HG02884 (cell line): Measurements from ENCODE around the gene SRP14.
"Not testable (repeated sequence)": the region's sequence is repeated elsewhere in the genome, so short reads cannot be mapped to it uniquely, and the experiment has no call there.

Experiments
- ATAC-seq: cut with Tn5 transposase; IDR thresholded peaks from one replicate; pipeline ENCODE4 v1.9.1; 2021; ENCODE audit warnings: mild to moderate bottlenecking, moderate library complexity; ENCODE audit not compliant: unreplicated experiment

The SRP14 gene

GRCh38 chr15:40052604-40053003, 13.6 kb upstream of the SRP14 start:
- ATAC-seq, result no peak

GRCh38 chr15:40051616-40052415, 12.8 kb upstream of the SRP14 start:
- ATAC-seq, result no peak

- no peak for ATAC-seq
Observed at GRCh38 chr15:40050788-40051470, 11.9 kb upstream of the SRP14 start.

GRCh38 chr15:40048926-40049475, 10.0 kb upstream of the SRP14 start:
- ATAC-seq, result no peak

- no peak for ATAC-seq
Observed at GRCh38 chr15:40048211-40048792, 9.3 kb upstream of the SRP14 start.

GRCh38 chr15:40047415-40048210, 8.6 kb upstream of the SRP14 start:
- ATAC-seq, result peak; percentile 76

GRCh38 chr15:40046721-40047414, 7.9 kb upstream of the SRP14 start:
- no peak for ATAC-seq

GRCh38 chr15:40045572-40046217, 6.7 kb upstream of the SRP14 start:
- no peak for ATAC-seq

GRCh38 chr15:40044717-40045571, 6.0 kb upstream of the SRP14 start:
- ATAC-seq, result peak; percentile 67

- ATAC-seq, result no peak
Observed at GRCh38 chr15:40043927-40044716, 5.1 kb upstream of the SRP14 start.

- ATAC-seq, result no peak
Observed at GRCh38 chr15:40042791-40043320, 3.9 kb upstream of the SRP14 start.

- ATAC-seq, result no peak
Observed at GRCh38 chr15:40040770-40041169, 1.8 kb upstream of the SRP14 start.

- no peak for ATAC-seq
Observed at GRCh38 chr15:40040293-40040635, 1.3 kb upstream of the SRP14 start.

- no peak for ATAC-seq
Observed at GRCh38 chr15:40038275-40038637, 725 bp downstream of the SRP14 start.

- no peak for ATAC-seq
Observed at GRCh38 chr15:40037721-40038120, 1.3 kb downstream of the SRP14 start.

- not testable (repeated sequence) for ATAC-seq
Observed at GRCh38 chr15:40035182-40035581, 3.8 kb downstream of the SRP14 start.

GRCh38 chr15:40034186-40034946, 4.6 kb downstream of the SRP14 start:
- ATAC-seq, result no peak
